ENCODE data around the gene C1GALT1. TPM values are rescaled to one million over a fixed set of nuclear protein-coding genes. Genes with fewer than 3 reads are reported as not detected.

The C1GALT1 gene
- polyA plus RNA-seq, 3 donors = 12.5 to 47.7 (median 45.1) TPM

DNA sequence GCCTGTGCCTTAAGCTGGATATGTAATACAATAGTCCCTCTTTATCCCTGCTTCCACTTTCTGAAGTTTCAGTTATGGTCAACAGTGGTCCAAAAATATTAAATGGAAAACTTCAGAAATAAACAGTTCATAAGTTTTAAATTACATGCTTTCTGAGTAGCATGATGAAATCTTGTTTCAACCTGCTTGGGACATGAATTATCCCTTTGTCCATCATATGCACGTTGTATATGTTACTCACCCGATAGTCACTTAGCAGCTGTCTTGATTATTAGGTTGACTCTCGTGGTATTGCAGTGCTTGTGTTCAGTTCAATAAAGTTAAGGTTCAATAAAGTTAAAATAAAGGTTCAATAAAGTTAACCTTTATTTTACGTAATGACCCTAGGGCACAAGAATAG is 25.5 kb downstream of the C1GALT1 start:
- Histone ChIP-seq H4K20me1 (ENCODE audit: insufficient read depth, low read length) (peaks cover 93% of the 10 kb centered on the region), H3K9ac (ENCODE audit: insufficient read depth, low read length, poor library complexity, severe bottlenecking) (no peak overlapping the region), H3K9me3 (replicated peaks in 1 of 2; ENCODE audit: control insufficient read depth in 1 of 2, insufficient read depth in 1 of 2, low read length in 2 of 2) (peaks cover 0 to 4% of the 10 kb centered on the region in 2 donors), H2AFZ (ENCODE audit: insufficient read depth, low read depth, low read length, poor library complexity, severe bottlenecking) (no peak overlapping the region), H3K4me3 (replicated peaks in 1 of 3; ENCODE audit: low read depth in 2 of 3, low read length in 3 of 3) (no peak overlapping the region), H3K79me2 (ENCODE audit: insufficient read depth, low read length) (peaks cover 96% of the 10 kb centered on the region), H3K27me3 (ENCODE audit: control insufficient read depth in 2 of 2, insufficient read depth in 2 of 2, low read length in 2 of 2) (no peaks in the 10 kb centered on the region), H3K4me2 (replicated peaks; ENCODE audit: extremely low read depth, low read length, poor library complexity, severe bottlenecking) (no peak overlapping the region), H3K36me3 (replicated peaks in 1 of 2; ENCODE audit: control insufficient read depth in 1 of 2, insufficient read depth in 2 of 2, low read length in 2 of 2) (peaks cover 10 to 13% of the 10 kb centered on the region in 2 donors), H3K27ac (ENCODE audit: low read depth in 1 of 2, low read length in 2 of 2) (no peak overlapping the region), H3K4me1 (ENCODE audit: control insufficient read depth in 1 of 2, insufficient read depth in 2 of 2, low read length in 2 of 2) (peaks cover 0 to 13% of the 10 kb centered on the region in 2 donors)
- intact Hi-C loops (cut with micrococcal nuclease) = no loop called here
- no peak for DNase-seq
- H3K4me3 Mint-ChIP-seq = no peak overlapping the region
- TF ChIP-seq CTCF (IDR thresholded peaks at IDR 0.05) = no peak
- peaks cover 18% of the 10 kb centered on the region for H3K4me1 Mint-ChIP-seq
- peaks cover 0 to 2% (median 0%) of the 10 kb centered on the region in 3 donors for H3K27me3 Mint-ChIP-seq (ENCODE audit: low read depth in 3 of 3)
- peaks cover 2 to 17% (median 9%) of the 10 kb centered on the region in 7 donors for H3K9me3 Mint-ChIP-seq
- no peak overlapping the region for H3K27ac Mint-ChIP-seq
- WGBS (ENCODE audit: insufficient coverage) = no CpG with 5 or more reads among the region's 4 CpGs
- H3K36me3 Mint-ChIP-seq = peaks cover 23 to 30% of the 10 kb centered on the region in 2 donors

DNA sequence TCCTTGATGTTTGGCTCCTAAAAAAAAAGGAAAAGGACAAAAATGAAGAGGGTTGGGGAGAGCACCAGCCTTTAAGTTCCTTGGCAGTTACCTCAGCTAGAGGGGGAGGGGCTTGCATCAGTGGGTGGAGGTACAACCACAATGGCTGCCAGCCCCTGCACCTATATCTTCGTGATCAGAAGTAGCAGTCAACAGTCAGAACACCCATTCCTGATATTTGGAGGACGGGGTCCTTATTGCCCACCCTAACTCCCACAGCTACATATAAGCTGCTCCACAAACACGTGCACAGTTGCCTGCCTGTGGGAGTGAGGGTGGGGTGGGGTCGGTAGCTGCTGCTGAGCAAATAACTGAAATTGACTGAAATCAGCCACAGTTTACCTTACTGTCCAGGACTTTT is 26.2 kb downstream of the C1GALT1 start:
- intact Hi-C loops (cut with micrococcal nuclease) = no loop called here
- H3K36me3 Mint-ChIP-seq = peaks cover 23 to 30% of the 10 kb centered on the region in 2 donors
- peaks cover 0 to 2% (median 0%) of the 10 kb centered on the region in 3 donors for H3K27me3 Mint-ChIP-seq (ENCODE audit: low read depth in 3 of 3)
- no peak for DNase-seq
- WGBS (ENCODE audit: insufficient coverage) = no CpG with 5 or more reads among the region's 4 CpGs
- no peak overlapping the region for H3K4me3 ChIP-seq (replicated peaks in 1 of 3; ENCODE audit: low read depth in 2 of 3, low read length in 3 of 3)
- peaks cover 2 to 17% (median 6%) of the 10 kb centered on the region in 7 donors for H3K9me3 Mint-ChIP-seq
- H3K36me3 ChIP-seq (replicated peaks in 1 of 2; ENCODE audit: control insufficient read depth in 1 of 2, insufficient read depth in 2 of 2, low read length in 2 of 2) = peaks cover 10 to 13% of the 10 kb centered on the region in 2 donors
- no peak for TF ChIP-seq CTCF (IDR thresholded peaks at IDR 0.05)
- no peak overlapping the region for H3K4me2 ChIP-seq (replicated peaks; ENCODE audit: extremely low read depth, low read length, poor library complexity, severe bottlenecking)
- no peak overlapping the region for H3K27ac ChIP-seq (ENCODE audit: low read depth in 1 of 2, low read length in 2 of 2)
- H3K79me2 ChIP-seq (ENCODE audit: insufficient read depth, low read length) = peaks cover 90% of the 10 kb centered on the region
- peaks cover 0 to 9% of the 10 kb centered on the region in 2 donors for H3K4me1 ChIP-seq (ENCODE audit: control insufficient read depth in 1 of 2, insufficient read depth in 2 of 2, low read length in 2 of 2)
- no peak overlapping the region for H2AFZ ChIP-seq (ENCODE audit: insufficient read depth, low read depth, low read length, poor library complexity, severe bottlenecking)
- no peak overlapping the region for H3K4me3 Mint-ChIP-seq
- H3K9ac ChIP-seq (ENCODE audit: insufficient read depth, low read length, poor library complexity, severe bottlenecking) = no peak overlapping the region
- peaks cover 88% of the 10 kb centered on the region for H4K20me1 ChIP-seq (ENCODE audit: insufficient read depth, low read length)
- H3K9me3 ChIP-seq (replicated peaks in 1 of 2; ENCODE audit: control insufficient read depth in 1 of 2, insufficient read depth in 1 of 2, low read length in 2 of 2) = peaks cover 0 to 4% of the 10 kb centered on the region in 2 donors
- no peak overlapping the region for H3K27ac Mint-ChIP-seq
- H3K27me3 ChIP-seq (ENCODE audit: control insufficient read depth in 2 of 2, insufficient read depth in 2 of 2, low read length in 2 of 2) = no peaks in the 10 kb centered on the region
- peaks cover 12% of the 10 kb centered on the region for H3K4me1 Mint-ChIP-seq
